Neural cell (in vitro differentiated cells): ENCODE results near the gene GABBR2.

ENCODE experiments used
- CTCF ChIP-seq: fragments of 450-650 bp; IDR thresholded peaks from 2 replicates; pipeline ENCODE4 v1.5.1; 2014; ENCODE audit warnings: antibody characterized with exemption, mild to moderate bottlenecking, moderate library complexity; ENCODE audit not compliant: poor library complexity, severe bottlenecking
- EP300 ChIP-seq: fragments of 450-650 bp; conservative IDR thresholded peaks from 2 replicates; pipeline ENCODE4 v1.6.1; 2014; ENCODE audit warnings: antibody characterized with exemption, mild to moderate bottlenecking, moderate library complexity; ENCODE audit not compliant: poor library complexity, severe bottlenecking
- MXI1 ChIP-seq: fragments of 450-650 bp; conservative IDR thresholded peaks from 2 replicates; pipeline ENCODE4 v1.6.1; 2014; ENCODE audit warnings: antibody characterized with exemption, mild to moderate bottlenecking; ENCODE audit not compliant: poor library complexity, severe bottlenecking
- POLR2AphosphoS5 ChIP-seq: IDR thresholded peaks from 2 replicates; pipeline ENCODE4 v1.6.1; 2012
- RAD21 ChIP-seq: fragments of 450-650 bp; conservative IDR thresholded peaks from 2 replicates; pipeline ENCODE4 v1.6.1; 2014; ENCODE audit warnings: antibody characterized with exemption, mild to moderate bottlenecking, moderate library complexity
- REST ChIP-seq: IDR thresholded peaks from 2 replicates; pipeline ENCODE4 v1.6.1; 2012; ENCODE audit warnings: borderline replicate concordance
- SMC3 ChIP-seq: fragments of 450-650 bp; conservative IDR thresholded peaks from 2 replicates; pipeline ENCODE4 v1.6.1; 2014; ENCODE audit warnings: antibody characterized with exemption, mild to moderate bottlenecking, moderate library complexity; ENCODE audit not compliant: poor library complexity

GRCh38 chr9:98701576-98701975 lies 7.2 kb downstream of the GABBR2 start:
- no peak for TF ChIP-seq RAD21
- TF ChIP-seq SMC3: no peak
- TF ChIP-seq CTCF: no peak
- no peak for TF ChIP-seq EP300
- no peak for TF ChIP-seq MXI1
- no peak for TF ChIP-seq POLR2AphosphoS5
- TF ChIP-seq REST: no peak
